Measurements from ENCODE around the gene HEXIM1. TPM values are rescaled to one million over a fixed set of nuclear protein-coding genes. Genes with fewer than 3 reads are reported as not detected.
A peak's percentile ranks its signal among the peaks of the same experiment; 100 is the strongest.

Gene HEXIM1
- polyA plus RNA-seq, 1 donor from 2014 or later = 3.6 TPM

DNA sequence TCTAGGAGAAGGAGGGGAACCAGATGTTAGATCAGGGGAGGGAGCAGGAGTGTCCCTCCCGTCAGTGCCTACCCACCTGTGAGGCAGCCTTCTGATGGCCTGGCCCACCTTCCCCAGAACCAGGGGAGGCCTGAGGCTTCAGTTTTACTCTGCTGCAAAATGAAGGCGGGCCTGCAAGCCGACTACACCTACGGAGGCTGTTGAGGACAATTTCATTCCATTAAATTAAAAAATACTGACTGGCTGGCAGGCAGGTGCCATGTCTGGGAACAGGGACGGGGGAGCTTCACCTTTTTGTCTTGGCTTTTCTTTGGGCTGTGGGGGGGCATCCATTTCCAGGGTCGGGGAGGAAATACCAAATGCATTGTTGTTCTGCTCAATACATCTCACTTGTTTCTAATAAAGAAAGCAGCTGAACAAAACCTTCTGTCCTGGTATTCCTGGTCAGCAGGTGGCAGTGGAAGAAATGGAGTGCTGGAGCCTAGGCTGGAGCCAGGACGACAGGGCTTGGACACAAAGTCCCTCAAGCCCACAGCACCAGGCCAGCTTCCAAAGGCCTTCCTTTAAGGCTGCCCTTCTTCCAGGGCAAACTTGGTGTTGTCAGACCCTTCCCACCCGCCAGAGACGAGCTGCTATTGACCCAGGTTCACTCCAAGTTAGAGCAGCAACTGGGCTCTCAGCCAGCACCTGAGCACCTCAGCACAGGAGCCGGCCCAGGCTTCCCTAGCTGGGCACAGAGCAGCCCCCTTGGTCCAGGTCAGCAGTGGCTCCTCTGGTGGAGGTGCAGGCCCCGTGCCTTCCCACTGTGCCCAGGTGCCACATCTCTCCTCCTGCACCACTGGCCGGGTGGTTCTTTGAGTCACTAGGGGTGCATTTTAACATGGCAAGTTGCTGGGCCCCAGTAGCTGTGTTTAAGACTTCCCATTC lies 39.4 kb upstream of the HEXIM1 start:
- H3K9me3 Mint-ChIP-seq = no peaks in the 10 kb centered on the region
- H3K27ac Mint-ChIP-seq = peak overlapping the region in 2 of 3 donors; percentile 53 to 90
- no peaks in the 10 kb centered on the region for H3K36me3 Mint-ChIP-seq
- H3K4me1 Mint-ChIP-seq = peaks cover 0 to 8% (median 2%) of the 10 kb centered on the region in 3 donors
- H3K27me3 Mint-ChIP-seq = no peaks in the 10 kb centered on the region
- peak overlapping the region in 1 of 4 donors; percentile 41 for H3K4me3 Mint-ChIP-seq

DNA sequence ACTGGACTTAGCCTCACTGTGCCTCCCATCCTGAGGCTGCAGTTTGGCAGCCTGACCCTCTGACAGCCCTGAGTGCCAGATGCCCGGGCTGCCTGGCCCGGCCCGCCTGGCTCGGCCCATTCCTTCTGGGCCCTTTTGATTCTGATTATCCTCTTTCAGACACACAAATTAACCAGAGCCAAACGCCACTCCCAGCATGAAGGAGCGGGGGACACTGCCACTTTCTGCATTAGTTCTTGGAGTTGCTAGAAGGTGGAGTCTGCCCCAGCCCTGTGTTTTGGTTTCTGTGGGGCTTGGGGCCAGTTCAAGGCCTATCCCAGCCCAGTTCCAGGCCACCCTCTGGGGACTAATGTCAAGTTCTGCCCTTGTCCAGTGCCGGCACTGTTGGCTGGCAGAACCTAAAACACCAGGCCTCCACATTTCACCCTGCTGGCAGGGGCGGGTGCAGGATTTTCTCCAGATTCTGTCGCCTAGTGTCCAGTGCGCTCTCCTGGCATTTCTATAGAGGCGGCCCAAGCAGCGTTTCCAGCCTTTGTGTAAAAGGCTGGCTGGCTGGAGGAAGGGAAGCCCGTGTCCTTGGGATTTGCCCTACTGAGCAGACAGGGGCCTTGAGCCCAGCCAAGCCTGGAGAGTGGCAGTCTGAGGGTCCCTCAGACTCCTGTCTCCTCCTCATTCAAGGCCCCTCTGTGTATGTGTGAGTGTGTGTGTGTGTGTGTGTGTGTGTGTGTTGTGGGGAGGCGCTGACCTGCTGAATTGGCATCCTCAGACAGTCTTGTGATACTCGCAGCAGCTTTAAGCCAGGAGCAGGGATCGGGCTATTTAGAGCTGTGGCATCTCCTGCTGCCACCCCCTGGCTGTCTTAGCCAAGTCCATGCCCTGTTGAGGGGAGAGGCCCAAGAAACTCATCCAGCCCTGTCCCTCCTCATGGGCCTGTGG lies 37.3 kb upstream of the HEXIM1 start:
- H3K36me3 Mint-ChIP-seq = no peaks in the 10 kb centered on the region
- peaks cover 0 to 8% (median 2%) of the 10 kb centered on the region in 3 donors for H3K4me1 Mint-ChIP-seq
- no peak overlapping the region for H3K4me3 Mint-ChIP-seq
- no peaks in the 10 kb centered on the region for H3K27me3 Mint-ChIP-seq
- H3K9me3 Mint-ChIP-seq = no peaks in the 10 kb centered on the region
- no peak overlapping the region for H3K27ac Mint-ChIP-seq

DNA sequence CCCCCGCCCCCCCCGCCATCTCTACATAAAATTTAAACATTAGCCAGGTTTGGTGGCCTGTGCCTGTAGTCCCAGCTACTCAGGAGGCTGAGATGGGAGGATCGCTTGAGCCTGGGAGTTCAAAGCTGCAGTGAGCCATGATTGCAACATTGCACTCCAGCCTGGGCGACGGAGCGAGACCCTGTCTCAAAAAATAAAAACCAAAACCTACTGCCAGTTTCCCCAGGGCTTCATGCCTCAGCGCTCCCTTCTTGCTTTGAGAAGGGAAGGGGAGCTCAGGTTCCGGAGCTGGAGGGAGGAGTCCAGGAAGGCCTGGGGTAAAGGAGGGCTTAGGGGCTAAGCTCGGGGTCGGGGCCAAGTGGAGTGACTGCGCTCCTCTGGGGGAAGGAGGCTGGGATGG lies 36.4 kb upstream of the HEXIM1 start:
- no peak overlapping the region for H3K27ac Mint-ChIP-seq

DNA sequence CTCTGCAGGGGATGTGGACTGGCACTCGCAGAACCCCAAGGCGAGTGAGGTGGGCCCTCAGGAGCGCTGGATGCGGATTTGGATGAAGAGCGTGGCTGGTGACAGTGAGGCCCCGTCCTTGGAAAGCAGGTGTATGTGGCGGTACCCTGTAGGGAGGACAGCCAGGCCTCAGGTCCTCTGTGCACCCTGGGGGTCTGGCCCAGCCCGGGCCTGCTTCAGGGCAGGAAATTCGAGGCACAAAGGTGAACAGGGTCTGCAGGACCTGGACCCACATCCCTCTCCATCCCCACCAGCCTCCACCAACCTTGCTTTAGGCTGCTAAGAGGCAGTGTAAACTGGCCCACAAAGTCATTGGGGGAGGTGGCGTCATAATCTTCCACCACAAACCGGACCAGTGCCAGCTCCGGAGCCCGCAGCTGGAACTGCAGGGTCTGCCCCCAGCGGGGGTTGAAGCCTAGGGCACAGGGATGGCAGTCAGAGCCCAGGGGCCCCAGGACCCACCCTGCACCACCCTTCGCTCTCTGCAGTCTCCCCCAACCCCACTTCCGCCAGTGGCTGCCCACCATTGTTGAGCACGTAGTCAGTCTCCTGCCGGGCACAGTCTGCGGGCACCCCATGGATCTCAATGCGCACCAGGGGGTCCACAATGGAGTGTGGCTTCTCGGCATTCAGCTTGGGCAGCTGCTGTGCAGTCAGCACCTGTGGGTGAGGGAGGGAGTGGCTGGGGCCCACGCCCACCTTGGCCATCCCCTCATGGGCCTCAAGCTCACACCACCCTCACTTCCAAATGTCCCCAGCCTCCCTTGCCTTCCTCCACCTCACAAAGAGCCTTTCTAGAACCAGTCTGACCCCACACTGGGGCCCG lies 35.5 kb upstream of the HEXIM1 start:
- Mint-ChIP-seq H3K4me1 (peaks cover 0 to 8% (median 2%) of the 10 kb centered on the region in 3 donors), H3K27me3 (no peaks in the 10 kb centered on the region), H3K9me3 (no peaks in the 10 kb centered on the region), H3K36me3 (no peaks in the 10 kb centered on the region), H3K27ac (no peak overlapping the region), H3K4me3 (no peak overlapping the region)

More for the DNA sequence above, 36.4 kb upstream of the HEXIM1 start:
- H3K36me3 Mint-ChIP-seq = no peaks in the 10 kb centered on the region
- H3K4me3 Mint-ChIP-seq = no peak overlapping the region
- no peaks in the 10 kb centered on the region for H3K9me3 Mint-ChIP-seq
- H3K4me1 Mint-ChIP-seq = peaks cover 0 to 8% (median 2%) of the 10 kb centered on the region in 3 donors
- H3K27me3 Mint-ChIP-seq = no peaks in the 10 kb centered on the region

DNA sequence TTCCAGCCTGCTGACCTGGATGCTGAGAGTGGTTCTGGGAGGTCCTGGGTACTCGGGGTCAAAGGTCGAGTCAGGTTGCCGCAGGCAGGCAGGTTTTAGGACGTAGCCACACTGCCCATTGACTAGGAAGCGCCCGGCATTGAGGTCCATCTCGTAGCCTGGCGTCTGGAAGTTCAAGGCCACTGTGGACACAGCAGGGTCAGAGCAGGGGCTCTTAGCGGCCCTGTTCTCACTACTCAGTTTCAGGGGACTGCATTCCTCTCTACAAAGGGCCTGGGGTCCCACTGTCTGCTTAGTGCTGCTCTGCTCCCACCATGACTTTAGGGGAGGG lies 34.9 kb upstream of the HEXIM1 start:
- H3K36me3 Mint-ChIP-seq = no peaks in the 10 kb centered on the region
- H3K4me1 Mint-ChIP-seq = peaks cover 0 to 8% (median 2%) of the 10 kb centered on the region in 3 donors
- no peaks in the 10 kb centered on the region for H3K9me3 Mint-ChIP-seq
- no peak overlapping the region for H3K27ac Mint-ChIP-seq
- H3K4me3 Mint-ChIP-seq = no peak overlapping the region
- H3K27me3 Mint-ChIP-seq = no peaks in the 10 kb centered on the region

DNA sequence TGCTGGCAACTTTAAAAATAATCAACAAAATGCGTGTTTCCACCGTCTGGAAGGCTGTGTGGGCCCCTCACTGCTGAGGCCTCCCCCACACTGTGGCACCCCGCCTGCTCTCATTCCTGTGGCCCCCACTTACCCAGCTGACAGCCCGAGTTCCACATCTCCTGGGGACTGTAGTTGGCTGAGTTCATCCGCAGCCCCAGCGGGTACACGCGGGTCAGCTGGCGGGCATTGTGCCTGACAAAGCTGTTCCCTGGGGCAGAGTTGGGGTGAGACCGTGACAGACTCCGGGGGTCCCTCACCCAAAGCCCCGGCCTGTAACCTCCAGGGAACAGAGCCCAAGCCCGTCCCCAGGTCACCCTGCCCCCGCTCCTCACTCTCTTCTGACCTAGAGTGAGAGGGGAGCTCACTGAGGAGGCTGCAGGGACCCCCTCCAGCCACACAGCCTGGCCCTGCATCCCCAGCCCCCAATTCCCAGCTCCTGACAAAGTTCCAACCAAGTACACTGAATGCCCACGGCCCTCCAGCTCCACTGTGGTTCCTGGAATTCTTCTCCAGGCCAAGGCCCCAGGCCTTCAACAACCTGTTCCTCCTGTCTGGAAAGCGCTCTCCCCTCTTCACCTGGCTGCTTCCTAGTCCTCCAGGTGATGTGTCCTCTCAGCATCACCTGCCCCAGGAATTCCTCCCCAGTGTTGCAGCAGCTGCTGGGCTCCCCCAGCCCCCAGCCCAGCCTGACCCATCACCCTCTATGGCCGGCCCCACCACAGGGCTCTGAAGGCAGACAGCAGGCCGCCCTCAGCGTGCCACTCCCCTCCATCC lies 34.0 kb upstream of the HEXIM1 start:
- Mint-ChIP-seq H3K4me3 (peak overlapping the region in 1 of 4 donors; percentile 68), H3K4me1 (peaks cover 0 to 8% (median 2%) of the 10 kb centered on the region in 3 donors), H3K27ac (no peak overlapping the region), H3K36me3 (no peaks in the 10 kb centered on the region), H3K27me3 (no peaks in the 10 kb centered on the region), H3K9me3 (no peaks in the 10 kb centered on the region)

DNA sequence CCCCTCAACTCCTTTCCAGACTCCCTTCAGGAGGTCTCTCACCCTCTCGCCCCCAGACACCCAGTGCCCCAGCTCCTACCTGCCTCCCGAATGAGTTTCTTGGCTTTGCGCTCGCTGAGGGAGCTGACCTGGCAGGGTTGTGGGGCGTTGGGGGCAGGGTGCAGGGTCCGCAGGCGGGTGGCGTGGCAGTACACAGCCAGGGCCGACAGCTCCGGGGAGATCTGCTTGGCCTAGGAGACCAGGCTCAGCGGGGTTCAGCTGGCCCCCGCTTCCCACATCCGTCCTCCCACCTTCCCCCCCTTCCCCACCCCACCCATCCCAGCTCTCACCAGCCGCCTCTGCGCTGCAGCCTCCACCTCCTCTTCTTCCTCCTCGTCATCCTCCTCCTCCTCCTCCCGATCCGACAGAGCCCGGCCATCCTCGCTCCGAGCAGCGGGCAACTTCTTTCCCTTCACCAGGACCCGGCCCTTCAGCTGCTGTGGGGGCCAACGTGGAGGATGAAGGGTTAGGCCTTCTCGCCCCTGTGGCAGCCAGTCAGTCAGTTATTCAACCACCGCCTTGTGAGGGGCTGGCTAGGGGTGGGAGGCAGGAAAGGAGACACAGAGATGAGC lies 33.2 kb upstream of the HEXIM1 start:
- H3K36me3 Mint-ChIP-seq = no peaks in the 10 kb centered on the region
- no peaks in the 10 kb centered on the region for H3K9me3 Mint-ChIP-seq
- H3K4me3 Mint-ChIP-seq = peak overlapping the region in 1 of 4 donors; percentile 68
- H3K27ac Mint-ChIP-seq = no peak overlapping the region
- H3K4me1 Mint-ChIP-seq = peaks cover 0 to 8% (median 2%) of the 10 kb centered on the region in 3 donors
- H3K27me3 Mint-ChIP-seq = no peaks in the 10 kb centered on the region

DNA sequence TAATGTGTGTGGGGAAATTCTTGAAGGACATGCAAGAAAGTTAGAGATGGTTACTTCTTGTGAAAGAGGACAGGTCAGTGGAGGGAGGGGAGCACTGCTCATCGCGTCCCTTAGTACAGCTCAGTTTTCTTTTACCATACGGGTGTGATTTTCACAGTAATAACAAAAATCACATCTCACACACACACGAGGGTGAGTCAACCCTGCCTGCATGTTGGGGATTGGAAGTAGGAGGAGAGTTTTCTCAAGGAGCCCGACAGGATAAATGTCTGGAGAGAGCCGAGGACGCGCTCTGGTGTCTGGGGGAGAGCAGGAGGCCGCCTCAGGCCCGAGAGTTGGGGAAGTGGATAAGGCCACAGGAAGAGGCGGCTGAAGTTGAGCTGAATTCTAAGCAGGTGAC lies 32.4 kb upstream of the HEXIM1 start:
- Mint-ChIP-seq H3K27me3 (no peaks in the 10 kb centered on the region), H3K27ac (no peak overlapping the region), H3K36me3 (no peaks in the 10 kb centered on the region), H3K9me3 (no peaks in the 10 kb centered on the region), H3K4me3 (no peak overlapping the region), H3K4me1 (peaks cover 0 to 8% (median 2%) of the 10 kb centered on the region in 3 donors)

DNA sequence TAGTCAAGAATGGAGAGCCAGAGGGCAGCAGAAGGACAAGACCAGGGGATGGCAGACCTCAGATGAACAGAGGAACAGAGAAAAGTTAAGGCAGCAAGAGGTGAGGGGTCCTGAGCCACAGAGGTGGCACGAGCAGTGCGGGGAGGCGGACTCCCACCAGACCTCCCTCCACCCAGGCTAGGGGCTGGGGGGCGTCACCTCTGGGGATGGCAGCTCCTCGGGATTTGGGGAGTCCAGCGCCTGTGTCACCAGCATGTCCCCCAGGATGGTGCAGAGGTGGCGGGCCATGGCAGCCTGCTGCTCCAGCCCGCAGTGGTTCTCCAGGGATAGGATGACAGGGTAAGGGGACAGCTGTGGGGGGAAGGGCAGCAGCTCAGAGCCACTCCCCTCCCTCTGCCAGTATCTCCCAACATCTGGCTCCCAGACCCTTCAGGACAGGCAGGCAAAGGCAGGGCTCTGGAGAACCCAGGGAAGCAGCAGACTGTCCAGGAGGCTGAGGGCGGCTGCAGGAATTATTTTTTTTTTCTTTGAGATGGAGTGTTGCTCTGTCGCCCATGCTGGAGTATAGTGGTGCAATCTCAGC lies 31.8 kb upstream of the HEXIM1 start:
- peaks cover 1% of the 10 kb centered on the region for H3K27me3 Mint-ChIP-seq
- no peak overlapping the region for H3K27ac Mint-ChIP-seq
- H3K4me1 Mint-ChIP-seq = peaks cover 0 to 4% (median 1%) of the 10 kb centered on the region in 3 donors
- H3K4me3 Mint-ChIP-seq = no peak overlapping the region
- no peaks in the 10 kb centered on the region for H3K9me3 Mint-ChIP-seq
- no peaks in the 10 kb centered on the region for H3K36me3 Mint-ChIP-seq

DNA sequence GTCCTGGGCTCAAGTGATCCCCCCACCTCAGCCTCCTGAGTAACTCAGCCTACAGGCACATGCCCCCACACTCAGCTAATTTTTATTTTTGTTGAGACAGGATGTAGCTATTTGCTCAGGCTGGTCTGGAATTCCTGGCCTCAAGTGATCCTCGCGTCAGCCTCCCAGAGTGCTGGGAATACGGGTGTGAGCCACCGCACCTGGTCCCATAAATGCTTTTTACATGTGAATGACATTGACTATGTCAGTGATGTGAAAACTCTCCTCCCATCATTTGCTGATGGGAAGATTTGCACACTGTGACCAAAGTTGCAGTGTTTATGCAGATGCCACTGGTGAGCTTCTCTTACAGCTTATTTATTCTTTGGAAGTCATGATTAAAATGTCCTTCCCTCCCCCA lies 30.9 kb upstream of the HEXIM1 start:
- Mint-ChIP-seq H3K4me1 (no peaks in the 10 kb centered on the region), H3K36me3 (no peaks in the 10 kb centered on the region), H3K27ac (no peak overlapping the region), H3K27me3 (peaks cover 1% of the 10 kb centered on the region), H3K9me3 (no peaks in the 10 kb centered on the region), H3K4me3 (no peak overlapping the region)

DNA sequence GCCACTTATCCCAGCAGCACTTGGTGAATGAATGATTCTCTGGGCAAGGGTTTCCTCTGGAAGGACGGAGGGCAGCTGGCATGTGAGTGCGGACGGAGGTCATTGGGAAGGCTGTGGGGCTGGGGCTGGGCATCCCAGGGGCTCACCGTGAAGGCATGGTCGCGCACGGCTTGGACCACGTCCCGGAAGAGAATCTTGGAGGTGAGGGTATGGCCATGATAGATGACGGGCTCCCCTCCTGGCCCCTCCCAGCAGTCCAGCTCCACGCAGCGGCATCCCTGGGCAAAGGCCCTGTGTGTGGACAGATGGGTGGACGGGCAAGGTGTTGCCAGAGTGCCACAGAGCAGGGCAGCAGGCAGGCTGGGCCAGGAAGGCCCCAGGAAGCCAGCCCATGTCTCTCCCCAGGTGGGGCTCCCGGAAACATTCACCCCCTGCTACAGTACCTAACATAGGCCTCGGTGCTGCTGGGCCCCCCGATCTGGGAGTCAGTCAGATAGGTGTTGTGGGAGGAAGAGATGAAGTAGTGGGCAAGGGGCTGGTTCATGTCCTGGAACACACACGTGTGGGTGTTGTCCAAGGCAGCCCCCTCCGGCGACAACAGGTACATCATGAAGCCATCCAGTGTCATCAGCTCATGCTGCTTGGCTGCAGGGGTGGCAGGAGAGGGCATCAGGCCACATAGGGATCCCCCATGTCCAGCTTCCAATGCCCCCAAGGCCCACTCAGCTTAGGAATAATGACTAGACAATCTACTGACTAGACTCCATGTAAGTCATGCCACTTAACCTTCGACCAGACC lies 30.2 kb upstream of the HEXIM1 start:
- H3K9me3 Mint-ChIP-seq = no peaks in the 10 kb centered on the region
- H3K4me1 Mint-ChIP-seq = no peaks in the 10 kb centered on the region
- H3K4me3 Mint-ChIP-seq = no peak overlapping the region
- H3K27me3 Mint-ChIP-seq = peaks cover 1% of the 10 kb centered on the region
- H3K36me3 Mint-ChIP-seq = no peaks in the 10 kb centered on the region
- peak overlapping the region in 1 of 3 donors; percentile 31 for H3K27ac Mint-ChIP-seq

DNA sequence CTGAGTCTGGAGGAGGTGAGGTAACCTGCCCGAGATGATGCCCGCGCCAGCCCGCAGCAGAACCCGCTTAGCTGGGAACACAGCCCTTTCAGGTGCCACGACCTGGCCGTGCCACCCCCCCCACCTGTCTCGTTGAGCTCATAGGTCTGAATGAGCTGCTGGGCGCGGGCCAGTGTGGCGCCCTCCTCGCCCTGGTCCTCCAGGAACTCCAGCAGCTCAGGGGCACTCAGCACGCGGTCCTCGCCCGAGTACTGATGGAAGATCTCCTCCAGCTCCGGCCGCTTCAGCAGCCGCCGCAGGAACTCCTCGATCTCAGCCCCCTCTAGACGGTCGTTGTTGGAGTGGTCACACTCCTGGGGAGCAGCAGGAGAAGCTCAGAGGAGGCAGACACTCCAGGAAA lies 29.6 kb upstream of the HEXIM1 start:
- Mint-ChIP-seq H3K27ac (peak overlapping the region in 1 of 3 donors; percentile 31), H3K4me3 (no peak overlapping the region), H3K27me3 (peaks cover 1% of the 10 kb centered on the region), H3K36me3 (no peaks in the 10 kb centered on the region), H3K9me3 (no peaks in the 10 kb centered on the region), H3K4me1 (peaks cover 0 to 2% (median 0%) of the 10 kb centered on the region in 3 donors)
